CD4-positive, alpha-beta T cell treated with Interleukin-21 for 1 hour (primary cell): Measurements from ENCODE around the gene NADSYN1.
A peak's percentile ranks its signal among the peaks of the same experiment; 100 is the strongest.

Experiments
- DNase-seq: peaks from one replicate; pipeline ENCODE4 v3.0.0-alpha.2; 2020

The NADSYN1 gene

DNA sequence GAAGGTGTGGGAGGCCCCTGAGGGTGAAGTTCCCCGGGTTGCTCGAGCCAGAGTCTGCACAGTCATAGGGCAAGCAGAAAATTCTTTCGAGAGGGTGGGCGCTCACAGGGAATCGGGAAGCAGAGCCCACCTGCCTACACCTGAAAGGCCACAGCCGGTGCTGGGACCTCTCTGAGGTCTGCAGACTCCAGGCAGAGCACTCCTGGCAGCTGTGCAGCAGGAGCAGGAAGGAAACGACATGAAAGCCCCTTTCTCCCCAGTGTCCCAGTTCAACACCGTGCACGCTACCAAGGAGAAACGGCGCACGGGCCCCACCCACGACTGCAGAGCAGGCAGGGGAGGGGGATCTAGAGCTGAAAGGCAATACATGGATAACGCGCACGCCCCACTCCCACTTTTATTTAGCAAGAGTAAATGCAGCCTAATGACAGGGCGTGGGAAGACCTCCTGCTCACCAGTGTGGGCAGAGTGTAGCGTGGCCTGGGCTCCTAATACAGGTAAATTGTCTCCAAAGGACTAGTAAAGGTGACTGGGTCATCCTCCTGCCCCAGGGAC is 18.4 kb upstream of the NADSYN1 start:
- no peak for DNase-seq

DNA sequence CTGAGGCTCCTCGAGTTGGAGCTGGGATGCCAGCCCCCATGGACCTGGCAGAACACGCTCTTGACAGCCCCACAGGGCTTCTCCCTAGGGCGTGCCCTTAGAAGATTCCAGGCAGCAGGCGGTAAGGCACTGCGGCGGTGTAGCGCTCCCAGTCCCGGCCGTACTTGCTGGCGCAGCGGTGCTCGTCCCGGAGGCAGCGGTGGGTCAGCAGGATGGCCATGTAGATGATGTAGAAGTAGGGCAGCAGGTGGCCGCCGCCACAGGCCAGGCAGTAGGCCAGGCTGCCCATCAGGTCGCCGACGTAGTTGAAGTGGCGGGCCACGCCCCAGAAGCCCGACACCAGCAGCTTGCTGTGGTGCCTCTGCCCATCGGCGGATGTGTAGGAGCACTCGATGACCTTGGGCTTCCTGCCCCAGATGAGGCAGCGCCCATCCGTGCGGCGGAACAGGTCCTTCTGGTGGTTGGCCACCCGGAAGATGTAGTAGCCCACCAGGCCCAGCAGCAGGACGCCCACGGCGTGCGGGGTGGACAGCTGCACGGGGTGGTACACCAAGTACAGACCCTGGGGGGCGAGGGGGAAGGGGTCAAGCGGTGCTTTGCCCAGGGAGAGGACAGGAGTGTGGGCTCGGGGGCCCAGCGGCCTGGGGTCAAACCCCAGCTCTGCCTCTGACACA is 17.6 kb upstream of the NADSYN1 start:
- DNase-seq: no peak

DNA sequence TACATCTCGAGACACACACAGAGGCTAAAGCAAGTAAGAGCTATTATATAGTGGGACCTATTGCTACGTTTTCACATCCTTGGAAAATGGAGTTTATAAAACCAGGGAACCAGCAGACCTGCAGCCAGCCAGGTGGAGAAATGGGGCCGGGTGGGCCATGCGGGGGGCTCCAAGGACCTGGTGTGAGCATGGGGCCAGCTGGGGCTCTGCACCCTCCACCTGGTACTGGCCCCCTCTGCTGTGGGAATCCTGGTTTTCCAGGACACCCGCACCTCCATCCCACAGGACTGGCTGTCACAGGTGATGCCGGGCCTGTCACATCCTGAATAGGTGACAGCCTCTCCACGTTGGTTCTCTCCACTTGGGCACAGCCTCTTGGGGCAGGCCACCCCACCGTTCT is 16.1 kb upstream of the NADSYN1 start:
- DNase-seq: no peak

DNA sequence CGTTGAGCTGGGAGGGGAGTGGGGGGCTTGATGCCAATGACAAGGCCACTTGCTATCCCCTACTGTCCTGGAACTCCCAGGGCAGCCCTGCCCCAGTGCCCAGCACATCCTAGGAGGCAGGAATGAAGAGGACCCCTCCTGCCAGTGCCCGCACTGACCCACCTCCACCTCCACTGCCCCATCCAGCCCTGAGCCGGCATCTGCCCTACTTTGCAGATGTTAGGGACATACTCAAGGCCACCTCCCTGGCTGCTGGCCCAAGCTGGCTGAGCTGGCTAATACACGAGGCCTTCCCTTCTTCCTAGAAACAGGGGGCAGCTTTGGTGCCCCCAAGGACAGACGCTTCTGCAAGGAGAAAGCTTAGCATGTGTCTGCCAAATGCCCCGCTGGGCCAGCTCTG is 15.6 kb upstream of the NADSYN1 start:
- DNase-seq: no peak

DNA sequence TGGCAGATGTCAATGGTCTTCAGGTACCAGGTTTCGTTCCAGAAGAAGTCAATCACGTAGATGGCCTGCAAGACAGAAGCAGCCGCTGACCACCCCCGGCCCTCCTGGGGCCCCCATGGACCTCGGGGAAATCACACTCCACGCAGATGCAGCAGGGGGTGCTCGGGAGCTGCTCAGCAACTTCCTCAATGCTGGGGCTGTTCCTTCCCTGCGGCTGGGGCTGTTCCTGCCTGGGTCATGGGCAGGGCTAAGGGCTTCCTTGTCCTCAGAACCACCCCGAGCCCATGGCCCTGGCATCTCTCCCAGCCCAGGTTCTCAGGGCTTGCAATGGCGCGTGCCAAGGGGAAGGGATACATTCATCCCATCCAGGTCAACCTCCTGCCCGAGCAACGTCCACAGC is 15.1 kb upstream of the NADSYN1 start:
- no peak for DNase-seq

DNA sequence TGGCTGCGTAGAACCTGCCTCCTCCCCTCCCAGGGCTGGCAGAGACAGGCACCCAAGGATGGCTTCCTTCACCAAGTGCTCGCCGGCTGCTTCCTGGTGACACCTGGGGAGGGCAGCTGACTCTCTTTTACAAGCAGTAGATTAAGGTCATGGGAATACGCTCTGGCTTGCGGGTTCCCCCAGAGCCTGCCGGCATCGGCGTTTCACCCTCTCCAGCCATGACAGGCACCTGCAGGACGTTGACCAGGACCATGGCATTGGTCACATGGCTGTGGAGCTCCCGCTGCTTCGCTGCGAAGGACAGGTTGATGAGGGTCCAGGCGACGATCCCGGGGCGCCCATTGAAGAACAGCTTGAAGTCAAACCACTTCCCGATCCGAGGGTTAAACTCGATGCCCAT is 14.4 kb upstream of the NADSYN1 start:
- no peak for DNase-seq

DNA sequence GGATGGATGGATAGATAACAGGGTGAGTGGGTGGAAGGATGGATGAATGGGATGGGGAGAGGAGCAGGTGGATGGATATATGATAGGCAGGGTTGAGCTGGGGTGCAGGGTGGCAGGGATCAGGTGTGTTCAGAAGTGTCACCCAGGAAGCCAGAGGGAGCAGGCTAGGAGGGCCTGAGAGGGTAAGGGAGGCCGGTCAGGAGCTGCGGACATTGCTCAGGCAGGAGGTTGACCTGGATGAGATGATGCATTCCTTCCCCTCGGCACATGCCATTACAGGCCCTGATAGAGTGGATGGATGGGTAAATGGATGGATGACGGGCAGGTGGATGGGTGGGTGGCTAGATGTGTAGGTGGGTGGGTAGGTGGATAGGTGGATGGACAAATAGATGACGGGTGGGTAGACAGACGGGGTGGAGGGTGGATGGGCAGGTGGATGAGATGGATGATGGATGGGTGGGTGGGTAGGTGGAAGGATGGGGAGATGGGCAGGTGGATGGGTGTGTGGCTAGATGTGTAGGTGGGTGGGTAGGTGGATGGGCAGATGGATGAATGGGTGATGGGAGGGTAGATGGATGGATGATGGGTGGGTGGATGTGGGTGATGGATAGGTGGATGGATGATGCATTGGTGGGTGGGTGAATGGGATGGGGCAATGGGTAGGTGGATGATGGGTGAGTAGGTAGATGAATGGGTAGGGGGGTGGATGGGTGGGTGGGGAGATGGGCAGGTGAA is 12.8 kb upstream of the NADSYN1 start:
- no peak for DNase-seq

DNA sequence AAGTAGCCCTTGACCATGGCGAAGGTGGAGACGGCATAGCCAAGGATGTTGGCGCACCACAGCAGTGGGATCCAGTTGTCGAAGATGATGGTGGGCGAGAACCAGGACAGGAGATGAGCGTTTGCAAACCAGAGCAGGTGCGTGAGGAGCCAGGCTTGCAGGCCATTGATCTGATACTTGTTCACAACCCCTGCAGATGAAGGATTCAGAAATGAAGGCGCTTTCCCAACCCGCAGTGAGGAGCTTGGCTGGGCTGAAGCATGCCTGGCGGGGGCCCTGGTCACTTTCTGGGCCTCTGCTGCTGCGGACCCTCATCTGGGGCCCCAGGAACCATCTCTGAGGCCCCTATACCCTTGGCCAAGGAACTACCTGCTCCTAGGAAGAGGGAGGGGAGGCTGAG is 11.8 kb upstream of the NADSYN1 start:
- DNase-seq: no peak

DNA sequence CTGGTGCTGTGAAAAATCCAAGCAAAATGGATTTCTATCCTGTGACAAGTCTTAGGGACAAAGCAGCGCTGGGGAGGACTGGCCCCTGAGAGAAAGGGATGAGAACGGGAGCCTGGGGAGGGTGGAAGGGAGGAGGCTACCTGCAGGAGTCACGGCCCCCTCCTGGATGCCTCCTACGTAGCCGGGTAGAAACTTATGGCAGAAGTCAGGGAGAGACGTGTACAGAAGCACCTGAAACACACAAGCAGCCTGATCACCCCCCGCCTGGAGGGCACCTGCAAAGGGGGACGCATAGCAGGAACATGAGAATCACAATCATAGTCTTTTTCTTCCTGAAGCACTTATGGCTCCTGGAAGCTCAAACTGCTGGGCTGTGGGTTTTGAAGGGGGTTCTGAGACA is 10.9 kb upstream of the NADSYN1 start:
- no peak for DNase-seq

DNA sequence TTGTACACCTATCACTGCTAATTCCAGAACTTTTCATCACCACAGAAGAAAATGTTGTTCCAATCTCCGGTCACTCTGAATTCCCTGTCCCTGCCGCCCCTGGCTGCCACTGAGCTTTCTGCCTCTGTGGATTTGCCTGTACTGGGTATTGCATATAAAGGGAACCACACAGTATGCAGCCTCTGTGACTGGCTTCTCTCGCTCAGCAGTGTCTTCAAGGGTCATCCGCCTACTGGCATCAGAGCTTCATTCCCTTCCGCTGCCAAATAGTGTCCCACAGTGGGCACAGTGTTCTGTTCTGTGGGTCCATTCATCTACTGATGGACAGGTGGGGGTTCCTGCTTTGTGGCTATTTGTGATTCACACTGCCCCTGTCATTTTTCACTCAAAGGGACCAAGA is 10.1 kb upstream of the NADSYN1 start:
- DNase-seq: no peak

DNA sequence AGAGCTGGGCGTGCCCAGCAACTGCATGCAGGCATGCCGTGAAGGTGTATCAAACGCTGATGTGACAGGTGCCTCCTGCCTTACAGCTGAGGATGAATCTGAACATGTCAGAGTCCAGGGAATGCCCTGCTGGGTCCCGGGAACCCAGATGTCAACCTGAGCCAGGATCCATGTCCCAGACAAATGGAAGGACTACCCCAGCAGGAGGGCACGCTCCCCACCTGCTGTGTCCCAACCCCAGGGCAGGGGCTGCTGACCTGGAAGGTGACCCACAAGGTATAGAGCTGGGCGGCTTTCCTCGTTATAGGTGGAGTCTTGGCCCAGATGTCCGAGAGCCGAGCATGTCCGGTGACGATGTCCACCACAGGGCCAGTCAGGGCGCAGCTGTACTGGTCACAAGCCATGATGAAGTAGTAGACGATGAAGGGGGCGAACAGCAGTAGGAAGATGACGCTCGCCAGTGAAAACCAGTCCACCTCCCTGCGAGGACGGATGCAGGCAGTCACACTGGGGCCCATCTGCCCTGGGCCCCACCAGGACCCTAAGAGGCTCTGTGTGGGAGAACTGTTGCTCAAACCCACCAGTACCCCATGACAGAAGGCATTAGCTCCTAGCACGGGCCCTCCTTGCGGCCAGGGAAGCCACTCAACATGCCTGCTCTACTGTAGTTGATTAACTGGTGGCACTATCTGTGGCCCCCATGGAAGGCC is 9.1 kb upstream of the NADSYN1 start:
- no peak for DNase-seq

DNA sequence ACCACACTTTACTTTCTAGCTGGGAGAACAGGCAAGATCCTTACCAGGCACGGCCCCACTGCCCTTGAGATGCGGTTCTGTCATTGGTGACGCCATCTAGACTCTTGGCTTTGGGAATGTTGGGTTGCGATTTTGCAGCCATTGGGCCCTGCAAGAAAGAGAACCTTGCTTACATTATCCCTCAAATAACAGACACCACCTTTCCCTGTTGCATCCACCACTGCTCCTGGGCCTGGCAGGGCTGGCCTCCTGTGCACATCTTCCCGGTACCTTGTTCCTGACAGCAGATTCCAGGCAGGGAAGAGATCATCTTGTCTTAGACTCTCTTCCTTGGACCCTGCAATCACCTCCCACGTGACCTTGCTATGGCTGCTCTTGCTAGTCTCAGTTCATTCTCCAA is 8.2 kb upstream of the NADSYN1 start:
- DNase-seq: no peak

DNA sequence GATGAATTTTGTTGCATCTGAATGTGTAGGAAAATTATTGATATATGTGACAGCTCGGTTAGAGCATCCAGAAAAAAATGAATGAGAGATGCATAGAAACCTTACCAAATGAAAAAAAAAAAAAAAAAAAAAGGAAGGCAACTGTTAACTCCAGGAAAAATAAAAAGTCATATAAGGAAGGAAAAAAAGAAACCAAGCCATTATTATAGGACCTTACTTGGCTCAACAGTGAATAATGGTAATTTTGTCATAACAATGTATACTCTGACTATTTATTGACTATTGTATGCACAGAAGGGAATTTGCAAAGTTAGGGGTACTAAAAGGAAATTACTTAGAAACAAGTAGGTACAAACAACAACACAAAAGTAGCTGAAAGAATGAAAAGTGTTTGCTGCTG is 6.9 kb upstream of the NADSYN1 start:
- no peak for DNase-seq

DNA sequence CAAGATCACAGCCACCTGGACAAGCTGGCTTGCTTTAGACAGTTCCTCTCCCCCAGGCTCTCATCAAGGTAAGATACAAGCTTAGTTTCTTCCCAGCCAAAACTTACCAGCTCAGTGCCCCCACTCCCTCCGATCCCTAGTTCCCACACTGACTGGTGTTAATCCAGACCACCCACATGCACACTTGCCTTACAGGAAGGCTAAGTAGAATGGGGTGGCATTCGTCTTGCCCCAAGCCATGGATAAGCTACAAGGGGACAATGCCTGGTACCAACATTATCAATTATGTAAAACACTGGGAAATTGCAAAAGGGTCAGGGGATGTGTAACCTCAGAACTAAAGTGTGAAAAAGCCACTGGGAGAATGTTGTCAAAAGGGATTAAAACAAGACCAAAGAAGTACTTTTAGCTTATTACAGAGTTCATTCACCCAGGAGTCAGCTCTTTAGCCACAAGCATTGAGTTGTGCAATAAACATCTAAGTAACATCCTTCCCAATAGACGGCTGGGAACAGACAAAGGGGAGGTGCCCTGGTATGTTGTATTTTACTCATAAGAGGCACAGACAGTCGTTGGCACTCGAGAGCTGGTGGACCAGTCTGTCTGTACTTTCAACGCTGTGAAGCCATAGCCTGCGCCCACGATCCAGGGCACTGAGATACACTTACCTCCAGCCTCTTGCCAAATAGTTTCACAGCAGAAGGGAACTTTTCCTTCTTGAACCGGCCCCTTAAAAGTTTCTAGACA is 5.9 kb upstream of the NADSYN1 start:
- no peak for DNase-seq

DNA sequence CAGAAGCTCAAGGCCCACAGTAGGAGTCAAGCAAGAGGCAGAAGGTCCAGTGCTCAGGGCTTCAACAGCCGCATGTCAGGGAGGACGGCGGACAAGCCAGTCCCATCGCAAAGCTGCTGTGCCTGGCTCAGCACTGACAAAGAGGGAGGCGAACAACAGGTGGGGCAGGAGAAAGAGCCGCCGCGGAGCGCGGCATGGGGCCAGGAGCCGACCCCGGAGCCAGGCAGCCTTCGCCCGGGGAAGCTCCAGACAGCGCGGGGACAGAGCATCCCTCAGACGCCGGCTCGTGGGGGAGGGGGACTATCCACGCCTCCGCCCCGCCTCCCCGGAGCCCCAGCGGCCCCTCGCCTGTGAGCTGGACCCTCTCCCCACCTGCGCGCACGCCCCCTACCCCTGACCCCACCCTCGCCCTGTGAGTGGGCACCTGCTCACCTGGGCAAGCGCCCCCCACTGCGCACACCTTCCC is 5.2 kb upstream of the NADSYN1 start:
- no peak for DNase-seq

DNA sequence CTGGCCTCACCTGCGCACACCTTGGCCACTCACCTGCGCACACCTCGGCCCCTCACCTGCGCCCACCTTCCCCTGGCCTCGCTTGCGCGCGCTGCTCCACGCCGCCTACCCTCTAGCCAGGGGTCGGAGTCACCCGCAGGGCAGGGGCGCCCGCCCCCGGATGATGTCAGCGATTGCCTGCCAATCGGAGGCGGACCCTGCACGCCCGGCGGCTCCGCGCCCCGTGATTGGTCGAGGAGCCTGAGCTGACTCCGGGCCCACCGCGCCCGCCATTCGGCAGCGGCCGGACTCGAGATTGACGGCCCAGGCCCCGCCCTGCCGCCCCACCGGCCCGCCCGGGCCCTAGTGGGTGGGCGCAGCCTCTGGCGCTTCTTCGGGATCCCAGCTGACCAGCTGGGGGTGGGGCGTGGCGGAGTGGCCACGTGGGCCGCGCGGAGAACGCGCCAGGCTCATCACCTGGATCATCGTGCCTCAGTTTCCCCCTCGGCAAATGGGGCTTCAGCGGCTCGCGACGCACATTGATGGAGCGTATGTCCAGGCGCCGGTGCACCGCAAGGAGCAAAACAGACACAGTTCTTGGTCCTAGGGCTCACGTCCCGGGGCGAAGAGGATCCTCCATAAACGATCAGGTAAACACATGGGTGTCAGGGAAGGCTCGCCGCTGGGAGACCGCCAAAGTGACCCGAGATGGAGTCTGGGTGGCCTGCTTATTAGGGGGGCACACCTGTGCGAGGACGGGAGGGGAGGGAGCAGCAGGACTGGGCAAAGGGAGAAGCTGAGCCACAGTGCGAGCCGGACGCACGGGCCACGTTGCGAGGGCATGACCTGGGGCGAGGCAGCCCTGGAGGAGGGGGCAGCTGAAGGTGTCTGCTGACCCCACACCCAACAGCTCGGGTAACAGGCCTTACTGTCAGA is 4.5 kb upstream of the NADSYN1 start, which contains the start of gene DHCR7:
TSS of gene DHCR7 (minus strand) at position 137 of the 915 bp plus-strand sequence. CDS start 3,441 bp downstream, outside the sequence.
- peak; percentile 93 for DNase-seq

DNA sequence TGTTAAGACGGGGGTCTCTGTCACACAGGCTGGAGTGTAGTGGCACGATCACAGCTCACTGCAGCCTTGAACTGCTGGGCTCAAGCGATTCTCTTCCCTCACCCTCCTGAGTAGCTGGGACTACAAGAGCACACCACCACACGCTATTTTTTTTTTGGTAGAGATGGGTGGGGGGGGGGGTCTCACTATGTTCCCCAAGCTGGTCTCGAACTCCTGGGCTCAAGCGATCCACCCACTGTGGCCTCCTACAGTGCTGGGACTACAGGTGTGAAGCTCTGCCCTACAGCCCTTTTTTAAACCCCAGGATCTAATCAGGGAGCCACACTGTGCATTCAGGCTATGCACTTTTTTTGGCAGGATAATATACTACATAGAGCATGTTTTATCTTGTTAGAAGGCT is 3.4 kb upstream of the NADSYN1 start:
- DNase-seq: no peak

DNA sequence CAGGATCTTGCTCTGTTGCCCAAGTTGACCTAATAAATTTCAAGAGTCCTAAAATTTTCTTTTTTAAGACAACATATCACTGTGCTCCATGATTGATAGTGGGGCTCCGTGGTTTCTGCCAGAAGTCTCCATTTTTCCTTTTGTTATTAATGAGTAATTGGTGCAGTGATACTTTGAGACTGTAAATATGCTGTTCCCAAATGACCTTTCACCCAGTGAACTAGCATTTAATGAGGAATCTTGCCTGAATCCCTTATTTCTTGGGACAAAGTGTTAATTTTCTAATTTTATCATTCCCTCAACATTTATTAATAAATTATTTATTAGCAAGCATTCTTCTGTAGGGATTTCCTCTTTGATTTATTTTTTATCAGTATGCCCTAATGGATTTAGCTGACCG is 2.5 kb upstream of the NADSYN1 start:
- no peak for DNase-seq

DNA sequence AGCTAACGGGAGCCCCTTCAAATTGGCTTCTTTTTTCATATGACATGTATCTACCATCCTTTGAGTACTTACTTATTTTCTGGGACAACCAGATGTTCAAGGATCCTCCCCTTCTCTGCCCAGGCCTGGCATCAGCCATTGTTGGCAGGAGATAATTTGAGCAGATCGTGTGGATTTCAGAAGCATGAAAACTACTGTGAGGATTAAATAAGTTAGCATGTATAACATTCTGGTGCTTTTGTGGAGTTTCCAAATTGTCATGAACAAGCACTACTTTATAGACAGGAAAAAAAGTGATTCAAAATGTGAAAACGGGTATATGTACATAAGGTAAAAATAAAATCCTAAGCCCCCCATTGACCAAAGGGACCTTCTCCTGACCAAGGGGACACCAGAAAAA is 2.1 kb upstream of the NADSYN1 start:
- DNase-seq: no peak

DNA sequence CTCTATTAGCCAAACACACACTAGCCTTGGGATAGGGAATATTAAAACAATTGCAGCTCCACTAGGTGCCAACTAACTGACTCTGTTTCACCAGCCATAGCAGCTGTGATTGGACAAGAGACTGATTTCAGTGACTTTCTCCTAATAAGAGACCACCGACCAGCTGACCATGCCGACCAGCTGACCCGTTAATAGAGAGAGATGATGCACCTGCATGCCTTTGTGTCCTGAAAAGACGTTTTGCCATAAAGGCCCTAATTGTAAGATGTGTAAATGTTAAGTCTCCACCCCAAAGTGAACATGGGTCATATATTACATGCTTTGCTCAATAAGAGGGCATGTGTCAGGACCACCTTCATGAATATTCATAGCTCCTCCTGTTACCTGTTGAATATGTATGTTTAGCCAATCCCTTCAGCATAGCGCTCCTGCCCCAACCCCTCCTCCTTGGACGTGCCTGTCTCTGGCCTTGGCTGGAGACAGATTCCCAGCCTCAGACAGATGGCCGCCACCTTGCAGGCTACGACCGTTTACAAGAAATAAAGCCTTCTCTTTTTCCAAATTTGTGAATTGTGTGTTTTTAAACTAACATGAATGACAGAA is 1.3 kb upstream of the NADSYN1 start:
- peak; percentile 13 for DNase-seq
